OCI-LY7 (cell line): ENCODE measurements around the gene DRD5. TPM values are rescaled to one million over a fixed set of nuclear protein-coding genes. Genes with fewer than 3 reads are reported as not detected.

Source experiments
- BruUV-seq: library from RNA; stranded (reverse); fragments of 400-500 nt; replicated peaks from 2 replicates; lab custom pipeline; 2021; lab: Mats Ljungman, UMichigan
- CTCF ChIA-PET: fragments of 300-600 bp; sonication (Branson Sonifier 250); formaldehyde crosslinking; loops from one replicate; lab custom pipeline; 2022; ENCODE audit warnings: antibody characterized with exemption; ENCODE audit not compliant: unreplicated experiment; lab: Charles Lee
- POLR2A ChIA-PET: fragments of 300-600 bp; sonication (Branson Sonifier 250); formaldehyde crosslinking; loops from one replicate; lab custom pipeline; 2022; ENCODE audit warnings: antibody characterized with exemption; lab: Charles Lee
- DNase-seq: peaks from one replicate; pipeline ENCODE4 v3.0.0-alpha.2; 2015; ENCODE audit warnings: low spot score
- H2AFZ ChIP-seq: fragments of 200-600 bp; sonication (generic), shearing (Covaris generic); 2 replicates; pipeline ENCODE4 v1.6.1; 2014; ENCODE audit warnings: mild to moderate bottlenecking, antibody characterized with exemption, low read length, moderate library complexity
- H3K27ac ChIP-seq: fragments of 200-600 bp; sonication (generic); 2 replicates; pipeline ENCODE4 v1.5.1; 2014; ENCODE audit warnings: mixed run types, low read depth, mild to moderate bottlenecking, moderate library complexity, low read length, inconsistent platforms; ENCODE audit not compliant: poor library complexity, severe bottlenecking
- H3K36me3 ChIP-seq: fragments of 200-600 bp; sonication (generic); 2 replicates; pipeline ENCODE4 v1.6.1; 2014; ENCODE audit warnings: mild to moderate bottlenecking, antibody characterized with exemption, low read length, moderate library complexity, mixed read lengths; ENCODE audit not compliant: insufficient read depth
- H3K4me1 ChIP-seq: fragments of 200-600 bp; sonication (generic); 2 replicates; pipeline ENCODE4 v1.5.1; 2014; ENCODE audit warnings: mild to moderate bottlenecking, low read length; ENCODE audit not compliant: insufficient read depth, poor library complexity, severe bottlenecking
- H3K4me2 ChIP-seq: fragments of 200-600 bp; sonication (generic); 2 replicates; pipeline ENCODE4 v1.6.1; 2014; ENCODE audit warnings: mild to moderate bottlenecking, low read length
- H3K4me3 ChIP-seq: fragments of 200-600 bp; sonication (generic); 2 replicates; pipeline ENCODE4 v1.5.1; 2014; ENCODE audit warnings: mild to moderate bottlenecking, low read depth, low read length; ENCODE audit not compliant: poor library complexity, severe bottlenecking
- H3K79me2 ChIP-seq: fragments of 200-600 bp; sonication (generic); 2 replicates; pipeline ENCODE4 v1.6.1; 2016; ENCODE audit warnings: low read depth, mild to moderate bottlenecking, low read length, moderate library complexity, mixed read lengths; ENCODE audit not compliant: insufficient read depth
- H3K9me2 ChIP-seq: fragments of 200-600 bp; sonication (generic); 2 replicates; pipeline ENCODE4 v1.6.1; 2016; ENCODE audit warnings: mild to moderate bottlenecking, low read length, mixed read lengths; ENCODE audit not compliant: insufficient read depth
- H3K9me3 ChIP-seq: fragments of 200-600 bp; sonication (generic); 2 replicates; pipeline ENCODE4 v1.6.1; 2014; ENCODE audit warnings: mild to moderate bottlenecking, mixed run types, low read length, mixed read lengths
- H4K20me1 ChIP-seq: fragments of 200-600 bp; sonication (generic); 2 replicates; pipeline ENCODE4 v1.6.1; 2014; ENCODE audit warnings: mild to moderate bottlenecking, antibody characterized with exemption, low read length, moderate library complexity, mixed read lengths; ENCODE audit not compliant: insufficient read depth
- EZH2phosphoT487 ChIP-seq: fragments of 200-600 bp; sonication (generic); IDR thresholded peaks from 2 replicates; pipeline ENCODE4 v1.6.1; 2018; ENCODE audit warnings: low read depth, borderline replicate concordance, mild to moderate bottlenecking, mixed run types, antibody characterized with exemption, low read length, moderate library complexity, mixed read lengths
- intact Hi-C: fragments of 100-400 bp; cut with micrococcal nuclease; formaldehyde crosslinking; loops from one replicate; pipeline ENCODE4 v1.10.0; 2022; ENCODE audit not compliant: unreplicated experiment
- total RNA-seq, 2 experiments: library from RNA; depleted of rRNA in 1 of 2; stranded (reverse); fragments of >200 nt in 1 of 2; shearing (Covaris generic) in 1 of 2; gene quantifications; 2 replicates each; pipeline ENCODE4 v1.2.3, GENCODE V29; 2014 to 2022
- TF ChIP-seq, protein P1 (sequence below): fragments of 200-600 bp; sonication (generic); conservative IDR thresholded peaks from 2 replicates; pipeline ENCODE4 v1.5.1; 2014; ENCODE audit warnings: mild to moderate bottlenecking, antibody characterized with exemption, low read length, moderate library complexity, mixed read lengths

The DRD5 gene
- total RNA-seq, 2 experiments from 2014 or later, result not detected

DNA sequence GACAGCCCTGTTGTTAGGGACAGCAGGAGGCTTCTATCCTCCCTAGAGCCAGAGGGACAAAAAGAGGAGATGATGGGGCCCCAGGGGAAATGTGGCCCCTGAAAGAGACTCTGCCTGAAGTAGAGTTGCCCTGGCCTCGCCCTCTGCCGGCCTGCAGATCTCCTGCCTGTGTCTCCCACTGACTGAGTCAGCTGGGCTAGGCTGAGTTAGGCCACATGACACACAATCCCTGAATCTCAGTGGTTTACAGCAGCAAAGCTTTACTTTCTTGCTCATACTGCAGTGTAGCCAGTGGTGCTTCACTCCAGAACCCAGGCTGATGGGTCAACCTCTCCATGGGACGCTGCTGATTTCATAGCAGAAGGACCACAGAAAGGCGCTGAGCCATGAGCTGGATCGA is 23.5 kb downstream of the DRD5 start:
- no peaks in the 10 kb centered on the region for H3K9me2 ChIP-seq
- no TSS peak for BruUV-seq
- CTCF ChIA-PET, result no interaction called here
- H3K4me3 ChIP-seq, result no peak overlapping the region
- POLR2A ChIA-PET, result no interaction called here
- no peak overlapping the region for H3K27ac ChIP-seq
- H3K4me1 ChIP-seq, result no peaks in the 10 kb centered on the region
- DNase-seq, result no peak
- H4K20me1 ChIP-seq, result no peaks in the 10 kb centered on the region
- no peak overlapping the region for H3K4me2 ChIP-seq
- no peak for TF ChIP-seq EZH2phosphoT487
- TF ChIP-seq, protein P1, sequence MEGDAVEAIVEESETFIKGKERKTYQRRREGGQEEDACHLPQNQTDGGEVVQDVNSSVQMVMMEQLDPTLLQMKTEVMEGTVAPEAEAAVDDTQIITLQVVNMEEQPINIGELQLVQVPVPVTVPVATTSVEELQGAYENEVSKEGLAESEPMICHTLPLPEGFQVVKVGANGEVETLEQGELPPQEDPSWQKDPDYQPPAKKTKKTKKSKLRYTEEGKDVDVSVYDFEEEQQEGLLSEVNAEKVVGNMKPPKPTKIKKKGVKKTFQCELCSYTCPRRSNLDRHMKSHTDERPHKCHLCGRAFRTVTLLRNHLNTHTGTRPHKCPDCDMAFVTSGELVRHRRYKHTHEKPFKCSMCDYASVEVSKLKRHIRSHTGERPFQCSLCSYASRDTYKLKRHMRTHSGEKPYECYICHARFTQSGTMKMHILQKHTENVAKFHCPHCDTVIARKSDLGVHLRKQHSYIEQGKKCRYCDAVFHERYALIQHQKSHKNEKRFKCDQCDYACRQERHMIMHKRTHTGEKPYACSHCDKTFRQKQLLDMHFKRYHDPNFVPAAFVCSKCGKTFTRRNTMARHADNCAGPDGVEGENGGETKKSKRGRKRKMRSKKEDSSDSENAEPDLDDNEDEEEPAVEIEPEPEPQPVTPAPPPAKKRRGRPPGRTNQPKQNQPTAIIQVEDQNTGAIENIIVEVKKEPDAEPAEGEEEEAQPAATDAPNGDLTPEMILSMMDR, result no peak
- intact Hi-C loops, result no loop called here
- H3K79me2 ChIP-seq, result no peaks in the 10 kb centered on the region
- H3K9me3 ChIP-seq, result no peaks in the 10 kb centered on the region
- no peaks in the 10 kb centered on the region for H3K36me3 ChIP-seq
- H2AFZ ChIP-seq, result no peak overlapping the region

DNA sequence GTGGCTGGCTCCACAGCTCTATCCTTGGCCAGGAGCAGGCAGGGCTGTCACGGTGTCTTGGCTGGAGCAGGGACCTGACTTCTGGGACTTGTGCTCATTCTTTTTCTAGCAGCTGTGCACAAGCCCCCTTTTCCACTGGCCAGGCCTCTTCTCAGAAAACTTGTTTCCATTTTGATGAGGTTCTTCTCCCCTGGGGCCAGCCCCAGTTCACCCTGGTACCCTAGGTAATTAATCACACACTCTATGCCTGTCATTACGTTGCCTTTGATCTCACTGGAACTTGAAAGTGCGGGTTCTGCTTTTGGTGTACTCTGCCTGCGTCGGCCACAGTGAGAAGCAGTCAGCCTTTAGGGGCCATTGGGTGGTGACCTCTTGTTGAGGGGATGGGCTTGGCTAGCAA is 26.6 kb downstream of the DRD5 start:
- no peak for DNase-seq
- no peak overlapping the region for H3K27ac ChIP-seq
- CTCF ChIA-PET, result no interaction called here
- H3K4me3 ChIP-seq, result no peak overlapping the region
- no peaks in the 10 kb centered on the region for H3K4me1 ChIP-seq
- no peak overlapping the region for H3K4me2 ChIP-seq
- H4K20me1 ChIP-seq, result no peaks in the 10 kb centered on the region
- no peaks in the 10 kb centered on the region for H3K79me2 ChIP-seq
- intact Hi-C loops, result no loop called here
- no peaks in the 10 kb centered on the region for H3K9me3 ChIP-seq
- POLR2A ChIA-PET, result no interaction called here
- H3K36me3 ChIP-seq, result no peaks in the 10 kb centered on the region
- TF ChIP-seq EZH2phosphoT487, result no peak
- TF ChIP-seq, protein P1, result no peak
- no peak overlapping the region for H2AFZ ChIP-seq
- BruUV-seq, result no TSS peak
- H3K9me2 ChIP-seq, result no peaks in the 10 kb centered on the region

DNA sequence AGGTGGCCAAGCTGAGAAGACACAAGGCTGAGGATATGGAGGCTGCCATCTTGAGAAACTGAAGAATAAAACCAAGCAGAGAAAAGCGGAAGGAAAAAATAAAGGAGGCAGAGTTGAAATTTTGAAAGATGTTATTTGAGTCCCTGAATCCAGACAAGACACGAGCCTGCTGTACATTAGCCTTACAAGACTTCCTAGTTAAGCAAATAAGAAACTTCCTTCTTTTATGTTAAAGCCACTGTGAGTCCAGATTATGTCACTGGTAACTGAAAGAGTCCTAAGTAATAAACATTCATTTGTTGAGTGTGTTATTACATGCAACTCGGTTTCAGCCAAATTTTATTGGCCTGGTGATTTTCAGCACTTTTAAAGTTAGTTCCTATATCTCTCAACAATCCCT is 30.4 kb downstream of the DRD5 start:
- BruUV-seq, result no TSS peak
- intact Hi-C loops, result no loop called here
- H3K36me3 ChIP-seq, result no peaks in the 10 kb centered on the region
- H3K4me2 ChIP-seq, result no peak overlapping the region
- H2AFZ ChIP-seq, result no peak overlapping the region
- H3K27ac ChIP-seq, result no peak overlapping the region
- no peak for TF ChIP-seq EZH2phosphoT487
- ChIA-PET POLR2A (no interaction called here), CTCF (no interaction called here)
- no peaks in the 10 kb centered on the region for H4K20me1 ChIP-seq
- H3K9me3 ChIP-seq, result no peaks in the 10 kb centered on the region
- H3K4me1 ChIP-seq, result no peaks in the 10 kb centered on the region
- no peak overlapping the region for H3K4me3 ChIP-seq
- no peak for DNase-seq
- H3K79me2 ChIP-seq, result no peaks in the 10 kb centered on the region
- no peaks in the 10 kb centered on the region for H3K9me2 ChIP-seq
